Naive thymus-derived CD4-positive, alpha-beta T cell (primary cell): Measurements from ENCODE around the gene AATK. TPM values are rescaled to one million over a fixed set of nuclear protein-coding genes. Genes with fewer than 3 reads are reported as not detected.

Experiments
- ATAC-seq: fragments of 150-1000 bp; cut with Tn5 transposase; 2 replicates; pipeline ENCODE4 v1.10.0; 2021; ENCODE audit warnings: mild to moderate bottlenecking, moderate library complexity
- CTCF ChIA-PET: fragments of 350-600 bp; sonication (Branson Sonifier 250); formaldehyde crosslinking; loops from one replicate; lab custom pipeline; 2021; ENCODE audit warnings: antibody characterized with exemption; lab: Charles Lee
- POLR2A ChIA-PET: fragments of 350-600 bp; sonication (Branson Sonifier 250); formaldehyde crosslinking; loops from one replicate; lab custom pipeline; 2021; ENCODE audit warnings: antibody characterized with exemption, inconsistent platforms; lab: Charles Lee
- DNase-seq, 9 donors: peaks; one replicate each; pipeline versions ENCODE4 v3.0.0 to v3.0.0-alpha.2; 2020 to 2022; ENCODE audit warnings: mixed read lengths in 1 of 9
- H3K27ac ChIP-seq: one replicate; pipeline ENCODE4 v1.7.0; 2013; ENCODE audit warnings: mild to moderate bottlenecking, low read depth, low read length, moderate library complexity
- H3K27me3 ChIP-seq, 2 donors: one replicate each; pipeline ENCODE4 v1.7.0; 2013; ENCODE audit warnings: low read length in 2 of 2, mild to moderate bottlenecking in 2 of 2, moderate library complexity in 2 of 2; ENCODE audit not compliant: control insufficient read depth in 2 of 2, insufficient read depth in 2 of 2
- H3K36me3 ChIP-seq, 3 experiments: 1 replicate in 2 of 3; 2 replicates in 1 of 3; pipeline ENCODE4 v1.7.0; 2013; ENCODE audit warnings: low read length in 3 of 3, mild to moderate bottlenecking in 3 of 3, moderate library complexity in 1 of 3; ENCODE audit not compliant: insufficient read depth in 3 of 3, control insufficient read depth in 2 of 3
- H3K4me1 ChIP-seq, 2 donors: one replicate each; pipeline ENCODE4 v1.7.0; 2013; ENCODE audit warnings: low read length in 2 of 2, mild to moderate bottlenecking in 2 of 2, moderate library complexity in 1 of 2; ENCODE audit not compliant: control insufficient read depth in 2 of 2, insufficient read depth in 2 of 2
- H3K4me3 ChIP-seq: 2 replicates; pipeline ENCODE4 v1.7.0; 2013; ENCODE audit warnings: mild to moderate bottlenecking, low read length
- H3K9me3 ChIP-seq, 3 experiments: 1 replicate in 2 of 3; 2 replicates in 1 of 3; pipeline ENCODE4 v1.7.0; 2013; ENCODE audit warnings: low read length in 3 of 3; ENCODE audit not compliant: control insufficient read depth in 2 of 3
- H3K27ac Mint-ChIP-seq, 9 donors: one replicate each; pipeline ENCODE4 v1.8.0; 2020 to 2022; ENCODE audit warnings: mixed read lengths in 9 of 9, mild to moderate bottlenecking in 8 of 9, moderate library complexity in 5 of 9, inconsistent platforms in 2 of 9
- H3K27me3 Mint-ChIP-seq, 5 donors: one replicate each; pipeline ENCODE4 v1.8.0; 2021 to 2022; ENCODE audit warnings: mixed read lengths in 5 of 5, mild to moderate bottlenecking in 1 of 5
- H3K36me3 Mint-ChIP-seq, 5 donors: one replicate each; pipeline ENCODE4 v1.8.0; 2020 to 2022; ENCODE audit warnings: mixed read lengths in 5 of 5, mild to moderate bottlenecking in 3 of 5, inconsistent platforms in 1 of 5
- H3K4me1 Mint-ChIP-seq, 7 donors: one replicate each; pipeline ENCODE4 v1.8.0; 2020 to 2022; ENCODE audit warnings: mixed read lengths in 7 of 7, mild to moderate bottlenecking in 3 of 7, inconsistent platforms in 1 of 7
- H3K4me3 Mint-ChIP-seq, 10 donors: one replicate each; pipeline ENCODE4 v1.8.0; 2020 to 2022; ENCODE audit warnings: mild to moderate bottlenecking in 10 of 10, mixed read lengths in 10 of 10, moderate library complexity in 6 of 10, inconsistent platforms in 2 of 10
- H3K9me3 Mint-ChIP-seq, 11 donors: one replicate each; pipeline ENCODE4 v1.8.0; 2020 to 2022; ENCODE audit warnings: mixed read lengths in 11 of 11, mild to moderate bottlenecking in 4 of 11, inconsistent platforms in 1 of 11, moderate library complexity in 1 of 11
- intact Hi-C, 2 donors: fragments of 100-400 bp; cut with micrococcal nuclease; formaldehyde crosslinking; loops; one replicate each; pipeline ENCODE4 v1.15.1; 2023
- polyA plus RNA-seq, 2 donors: library from polyadenylated mRNA; unstranded; fragments of 300-500 nt; fragmentation: Illumina TruSeq; gene quantifications; one replicate each; pipeline ENCODE4 v1.2.3, GENCODE V29; 2021
- total RNA-seq, 6 experiments: library from RNA in 5 of 6; stranded (reverse) in 5 of 6; gene quantifications; 1 replicate in 5 of 6; 2 replicates in 1 of 6; pipeline ENCODE4 v1.2.3 and lab custom pipeline; 2021 to 2026

The AATK gene
- total and polyA plus RNA-seq, 7 experiments from 2014 or later: 0.46 to 10.4 (median 1.4) TPM; not detected in 2

DNA sequence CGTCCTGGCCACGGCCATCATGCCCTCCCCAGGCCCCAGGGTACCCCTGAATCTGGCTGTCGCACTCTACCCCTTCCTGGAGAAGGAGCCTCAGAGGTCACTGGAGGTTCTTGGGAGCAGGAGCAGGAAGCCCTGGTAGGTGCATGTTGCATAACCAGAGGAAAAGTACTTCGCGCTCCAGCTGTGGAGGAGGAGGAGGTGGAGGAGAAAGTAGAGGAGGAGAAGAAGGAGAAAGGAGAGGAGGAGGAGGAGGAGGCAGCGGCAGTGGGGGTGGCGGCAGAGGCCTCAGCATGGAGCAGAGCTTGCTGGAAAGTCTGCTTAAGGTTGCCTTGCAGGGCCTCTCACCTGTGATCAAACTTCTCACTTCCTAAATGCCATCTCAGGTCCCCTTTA is 69.3 kb downstream of the AATK start:
- intact Hi-C loops: no loop called here
- H3K9me3 Mint-ChIP-seq: peaks cover 0 to 2% (median 0%) of the 10 kb centered on the region in 11 donors
- Histone ChIP-seq H3K27me3 (no peaks in the 10 kb centered on the region), H3K4me3 (no peak overlapping the region), H3K9me3 (no peaks in the 10 kb centered on the region), H3K36me3 (no peaks in the 10 kb centered on the region), H3K27ac (no peak overlapping the region), H3K4me1 (peaks cover 35 to 46% of the 10 kb centered on the region in 2 donors)
- peaks cover 9 to 17% (median 12%) of the 10 kb centered on the region in 7 donors for H3K4me1 Mint-ChIP-seq
- CTCF ChIA-PET: no interaction called here
- DNase-seq: no peak
- no peak overlapping the region for H3K27ac Mint-ChIP-seq
- POLR2A ChIA-PET: no interaction called here
- H3K27me3 Mint-ChIP-seq: peaks cover 0 to 5% (median 0%) of the 10 kb centered on the region in 5 donors
- H3K36me3 Mint-ChIP-seq: no peaks in the 10 kb centered on the region
- no peak for ATAC-seq
- peak overlapping the region in 2 of 10 donors; percentile 14 to 59 for H3K4me3 Mint-ChIP-seq

- DNase-seq: peak in 1 of 9 donors; percentile 8
- POLR2A ChIA-PET: interaction anchor here (0.6 to 1.3 kb wide), 3 partner anchors 77 to 1258 kb away, joined by 3 to 4 read pairs (median 3); no protein-coding TSS in a partner anchor
- H3K4me3 Mint-ChIP-seq: peak overlapping the region in 8 of 10 donors; percentile 27 to 77 (median 52)
- Histone ChIP-seq H3K27me3 (no peaks in the 10 kb centered on the region), H3K4me3 (peak overlapping the region; percentile 29), H3K9me3 (no peaks in the 10 kb centered on the region), H3K27ac (peak overlapping the region; percentile 56), H3K4me1 (peaks cover 35 to 43% of the 10 kb centered on the region in 2 donors), H3K36me3 (no peaks in the 10 kb centered on the region)
- no peak for ATAC-seq
- CTCF ChIA-PET: interaction anchor here (0.5 to 0.6 kb wide), 2 partner anchors 760 to 1080 kb away, joined by 3 to 5 read pairs; no protein-coding TSS in a partner anchor
- peaks cover 0 to 5% (median 0%) of the 10 kb centered on the region in 5 donors for H3K27me3 Mint-ChIP-seq
- intact Hi-C loops: no loop called here
- peaks cover 0 to 2% (median 0%) of the 10 kb centered on the region in 11 donors for H3K9me3 Mint-ChIP-seq
- no peaks in the 10 kb centered on the region for H3K36me3 Mint-ChIP-seq
- H3K27ac Mint-ChIP-seq: peak overlapping the region in 5 of 9 donors; percentile 10 to 91 (median 79)
- H3K4me1 Mint-ChIP-seq: peaks cover 8 to 17% (median 12%) of the 10 kb centered on the region in 7 donors
These were observed 70.6 kb downstream of the AATK start for GRCh38 chr17:81095383-81095762.

DNA sequence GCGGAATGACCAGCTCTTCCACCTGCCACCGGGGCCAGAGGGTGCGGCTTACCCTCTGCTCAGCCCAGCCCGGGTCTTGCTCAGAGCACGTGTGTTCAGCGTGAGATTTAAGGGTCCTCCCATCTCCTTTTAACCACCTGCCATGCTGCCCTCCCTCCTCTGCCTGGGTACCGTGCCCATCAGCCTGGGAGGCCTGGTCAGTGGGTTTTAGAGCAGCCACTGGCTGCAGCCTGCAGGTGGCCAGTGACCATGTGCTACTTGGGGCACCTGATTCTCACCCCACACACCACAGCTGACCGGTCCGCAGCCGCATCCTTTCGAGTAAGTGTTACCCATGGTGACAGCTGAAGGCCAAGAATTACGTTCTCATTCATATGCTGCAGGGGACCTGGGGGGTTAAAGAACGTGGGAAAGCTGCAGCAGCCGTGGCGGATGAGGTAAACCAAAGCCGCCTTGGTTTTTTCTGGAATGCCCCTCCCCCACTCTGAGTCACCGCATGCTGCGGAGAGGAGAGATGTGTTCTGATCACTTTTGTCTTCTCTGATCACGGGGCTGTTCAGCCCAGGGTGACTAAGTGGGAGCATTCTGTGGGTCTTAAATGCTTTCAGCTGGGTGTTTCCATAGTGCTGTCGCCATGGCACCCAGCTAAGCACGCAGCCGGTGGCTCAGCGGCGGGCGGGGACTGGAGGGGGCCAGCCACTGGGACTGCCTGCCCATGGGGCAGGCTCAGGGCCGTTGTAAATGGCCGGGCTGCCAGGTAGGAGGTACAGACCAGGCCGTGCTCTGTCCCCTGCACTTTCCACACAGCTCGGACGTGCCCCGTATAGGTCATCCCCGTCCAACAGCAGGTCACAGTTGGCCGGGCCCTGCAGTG is 71.3 kb downstream of the AATK start:
- intact Hi-C loops: loop anchor here in 1 of 2 donors (5.0 kb wide), 1 partner anchor 37 kb away; no protein-coding TSS in a partner anchor
- H3K36me3 ChIP-seq: no peaks in the 10 kb centered on the region
- DNase-seq: peak; percentile 42 to 91 (median 78)
- ChIA-PET CTCF (interaction anchor here (1.5 kb wide), 1 partner anchor 9 kb away, joined by 4 read pairs; no protein-coding TSS in a partner anchor), POLR2A (interaction anchor here (0.6 to 1.3 kb wide), 6 partner anchors 77 to 1257 kb away, joined by 3 to 4 read pairs (median 3); no protein-coding TSS in a partner anchor)
- Mint-ChIP-seq H3K27me3 (peaks cover 0 to 5% (median 0%) of the 10 kb centered on the region in 5 donors), H3K9me3 (peaks cover 0 to 2% (median 0%) of the 10 kb centered on the region in 11 donors), H3K4me1 (peaks cover 8 to 17% (median 12%) of the 10 kb centered on the region in 7 donors), H3K36me3 (no peaks in the 10 kb centered on the region), H3K4me3 (peak overlapping the region in 8 of 10 donors; percentile 17 to 77 (median 52)), H3K27ac (peak overlapping the region in 7 of 9 donors; percentile 8 to 93 (median 79))
- H3K27me3 ChIP-seq: no peaks in the 10 kb centered on the region
- no peaks in the 10 kb centered on the region for H3K9me3 ChIP-seq
- H3K4me3 ChIP-seq: peak overlapping the region; percentile 29
- peak overlapping the region; percentile 56 for H3K27ac ChIP-seq
- ATAC-seq: peak; percentile 89
- peaks cover 35 to 43% of the 10 kb centered on the region in 2 donors for H3K4me1 ChIP-seq

DNA sequence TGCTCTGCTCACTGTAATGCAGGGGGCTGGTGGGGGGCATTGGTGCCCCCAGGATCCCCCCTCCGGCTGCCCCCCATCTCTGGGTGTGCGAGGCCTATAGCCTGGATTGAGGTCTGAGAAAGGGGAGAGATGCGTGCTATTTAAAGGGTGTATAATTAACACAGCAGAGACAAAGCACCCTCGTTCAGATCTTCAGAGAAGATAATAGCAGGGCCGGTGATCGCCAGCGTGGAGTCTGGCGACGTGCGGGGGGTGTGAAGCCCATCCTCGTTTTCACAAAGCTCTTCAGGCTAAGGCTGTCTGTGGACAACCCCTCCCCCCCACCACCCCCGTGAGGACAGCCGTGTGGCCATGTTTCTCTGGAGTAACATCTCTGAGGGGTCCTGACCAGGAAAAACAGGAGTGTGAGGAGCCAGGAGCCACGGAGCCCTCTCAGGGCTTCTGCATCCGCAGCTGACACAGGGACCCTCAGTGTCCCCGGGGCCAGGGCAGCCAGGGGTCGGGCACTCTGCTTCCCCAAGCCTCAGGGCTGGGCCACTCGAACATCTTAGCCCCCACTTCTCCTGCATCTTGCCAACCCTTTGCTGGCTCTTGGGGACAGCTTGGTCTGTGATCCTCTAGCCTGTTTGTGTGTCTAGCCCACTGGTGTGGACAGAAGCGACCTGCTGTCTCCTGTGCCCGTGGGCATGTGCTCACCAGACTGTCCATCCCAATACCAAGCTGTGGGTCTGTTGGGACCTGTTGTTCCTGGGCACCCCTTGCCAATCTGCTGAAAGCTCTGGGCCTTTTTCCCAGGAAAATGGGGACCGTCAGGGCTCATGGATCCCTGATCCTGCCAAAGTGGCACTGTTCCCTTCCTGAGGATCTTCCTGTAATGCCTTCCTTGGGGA is 72.2 kb downstream of the AATK start:
- POLR2A ChIA-PET: interaction anchor here (0.7 to 0.9 kb wide), 2 partner anchors 417 to 823 kb away, joined by 3 to 4 read pairs; no protein-coding TSS in a partner anchor
- ATAC-seq: no peak
- H3K27ac Mint-ChIP-seq: peak overlapping the region in 3 of 9 donors; percentile 72 to 91 (median 79)

GRCh38 chr17:81092518-81093095 is 73.4 kb downstream of the AATK start:
- intact Hi-C loops: loop anchor here in 1 of 2 donors (5.0 kb wide), 1 partner anchor 35 kb away; no protein-coding TSS in a partner anchor
- Mint-ChIP-seq H3K27ac (no peak overlapping the region), H3K4me3 (no peak overlapping the region), H3K27me3 (peaks cover 0 to 5% (median 0%) of the 10 kb centered on the region in 5 donors), H3K36me3 (peaks cover 0 to 4% (median 0%) of the 10 kb centered on the region in 5 donors), H3K4me1 (peaks cover 8 to 17% (median 12%) of the 10 kb centered on the region in 7 donors), H3K9me3 (peaks cover 0 to 2% (median 0%) of the 10 kb centered on the region in 11 donors)
- ChIA-PET POLR2A (no interaction called here), CTCF (no interaction called here)
- Histone ChIP-seq H3K4me1 (peaks cover 34% of the 10 kb centered on the region in 2 donors), H3K9me3 (no peaks in the 10 kb centered on the region), H3K4me3 (no peak overlapping the region), H3K27ac (no peak overlapping the region), H3K36me3 (no peaks in the 10 kb centered on the region), H3K27me3 (no peaks in the 10 kb centered on the region)
- DNase-seq (no peak), ATAC-seq (no peak)

More for the DNA sequence above, 72.2 kb downstream of the AATK start:
- no peaks in the 10 kb centered on the region for H3K9me3 ChIP-seq
- H3K4me1 ChIP-seq: peaks cover 35 to 43% of the 10 kb centered on the region in 2 donors
- Mint-ChIP-seq H3K4me3 (peak overlapping the region in 2 of 10 donors; percentile 68 to 77), H3K36me3 (no peaks in the 10 kb centered on the region), H3K27me3 (peaks cover 0 to 5% (median 0%) of the 10 kb centered on the region in 5 donors), H3K9me3 (peaks cover 0 to 2% (median 0%) of the 10 kb centered on the region in 11 donors), H3K4me1 (peaks cover 8 to 17% (median 12%) of the 10 kb centered on the region in 7 donors)
- CTCF ChIA-PET: interaction anchor here (1.5 kb wide), 1 partner anchor 9 kb away, joined by 4 read pairs; no protein-coding TSS in a partner anchor
- intact Hi-C loops: loop anchor here in 1 of 2 donors (5.0 kb wide), 1 partner anchor 37 kb away; no protein-coding TSS in a partner anchor
- no peak overlapping the region for H3K27ac ChIP-seq
- no peaks in the 10 kb centered on the region for H3K36me3 ChIP-seq
- H3K4me3 ChIP-seq: no peak overlapping the region
- H3K27me3 ChIP-seq: no peaks in the 10 kb centered on the region
- no peak for DNase-seq
